GM19467 (cell line): ENCODE data around the gene NFS1.
"Not testable (repeated sequence)": the region's sequence is repeated elsewhere in the genome, so short reads cannot be mapped to it uniquely, and the experiment has no call there.

Source experiments
- ATAC-seq: cut with Tn5 transposase; IDR thresholded peaks from one replicate; pipeline ENCODE4 v1.9.1; 2021; ENCODE audit warnings: mild to moderate bottlenecking, moderate library complexity; ENCODE audit not compliant: unreplicated experiment

NFS1 gene

DNA sequence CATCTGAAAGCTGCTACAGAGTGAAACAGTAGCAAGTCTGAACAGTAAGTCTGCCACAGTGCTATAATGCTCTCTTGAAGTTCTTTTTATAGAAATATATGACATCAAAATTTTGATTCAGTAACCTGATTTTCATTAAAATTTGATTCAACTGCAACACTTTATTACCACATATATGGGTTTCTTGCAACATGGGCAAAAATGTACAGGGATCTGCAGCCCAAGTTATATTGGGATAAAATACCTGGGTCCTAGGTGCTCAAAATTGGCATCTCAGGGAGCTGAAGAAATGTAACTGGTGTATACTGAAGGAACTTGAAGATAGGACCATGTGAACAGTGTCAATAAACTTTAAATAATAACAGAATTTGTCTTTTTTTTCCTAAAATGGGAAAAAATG lies 10.9 kb upstream of the NFS1 start:
- ATAC-seq: no peak

DNA sequence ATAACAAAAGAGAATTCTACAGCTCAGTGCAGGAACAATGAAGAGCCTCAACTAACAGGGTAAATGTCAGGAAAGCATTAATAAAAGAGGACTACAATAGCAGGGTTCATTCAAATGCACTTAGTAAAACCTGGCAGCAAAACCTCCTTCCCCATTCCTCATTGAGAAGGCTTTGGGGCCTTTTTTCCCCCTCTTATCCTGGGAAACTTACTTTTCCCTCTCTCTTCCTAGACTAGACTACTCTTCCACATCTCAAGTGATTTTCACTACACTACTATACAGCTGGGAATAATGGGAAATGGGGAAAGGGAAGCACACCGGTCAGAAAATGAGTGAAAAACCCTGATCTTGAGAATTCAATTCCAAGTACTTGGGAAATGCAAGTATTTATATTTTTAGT lies 10.1 kb upstream of the NFS1 start:
- no peak for ATAC-seq

DNA sequence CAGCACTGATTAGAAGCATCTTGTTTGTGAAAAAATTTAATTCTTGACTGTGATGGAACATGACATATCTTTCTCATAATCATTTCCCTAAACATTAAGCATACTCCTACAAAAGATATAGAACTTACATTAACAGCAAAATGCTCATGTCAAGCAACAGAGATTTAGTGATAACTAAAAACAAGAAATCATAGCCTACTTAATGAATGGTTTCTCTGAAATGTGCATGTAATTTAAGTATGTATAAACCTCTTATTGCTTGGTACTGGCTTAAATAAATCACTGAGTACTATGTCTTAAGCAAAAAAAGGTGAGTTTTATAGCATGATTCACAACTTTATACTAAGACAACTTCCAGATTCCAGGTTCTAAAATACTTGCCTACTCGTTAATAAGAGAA lies 9.3 kb upstream of the NFS1 start:
- ATAC-seq: no peak

DNA sequence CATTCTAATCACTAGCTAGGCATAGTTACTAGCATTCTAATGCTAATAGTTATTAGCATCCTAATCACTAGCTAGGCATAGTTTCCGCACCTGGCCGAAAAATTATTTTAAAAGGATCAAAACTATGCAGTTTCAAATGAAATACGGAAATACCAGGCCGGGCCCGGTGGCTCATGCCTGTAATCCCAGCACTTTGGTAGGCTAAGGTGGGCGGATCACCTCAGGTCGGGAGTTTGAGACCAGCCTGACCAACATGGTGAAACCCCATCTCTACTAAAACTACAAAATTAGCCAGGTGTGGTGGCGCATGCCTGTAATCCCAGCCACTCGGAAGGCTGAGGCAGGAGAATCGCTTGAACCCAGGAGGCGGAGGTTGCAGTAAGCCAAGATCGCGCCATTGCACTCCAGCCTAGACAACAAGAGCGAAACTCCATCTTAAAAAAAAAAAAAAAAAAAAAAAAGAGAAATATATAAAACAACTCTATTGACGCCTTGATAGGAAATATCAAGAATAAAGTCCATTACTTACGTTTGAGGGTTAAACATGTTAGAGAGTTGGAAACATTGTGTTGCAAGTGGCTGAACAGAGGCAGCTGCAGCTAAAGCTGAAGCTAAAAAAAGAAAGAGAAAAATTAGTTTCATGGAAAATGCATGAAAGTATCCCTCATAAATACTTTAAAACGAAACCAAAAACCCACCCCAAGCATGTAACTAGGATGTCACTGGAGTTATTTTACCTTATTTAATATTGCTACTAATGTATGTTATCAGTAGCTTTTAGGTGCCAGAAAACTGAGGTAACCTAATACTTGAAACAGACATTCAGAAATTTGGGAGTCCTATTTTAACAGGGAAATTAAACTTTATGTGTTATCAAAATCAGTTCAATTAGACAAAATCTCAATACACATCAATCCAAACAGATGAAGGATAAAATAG lies 7.7 kb upstream of the NFS1 start:
- not testable (repeated sequence) for ATAC-seq

DNA sequence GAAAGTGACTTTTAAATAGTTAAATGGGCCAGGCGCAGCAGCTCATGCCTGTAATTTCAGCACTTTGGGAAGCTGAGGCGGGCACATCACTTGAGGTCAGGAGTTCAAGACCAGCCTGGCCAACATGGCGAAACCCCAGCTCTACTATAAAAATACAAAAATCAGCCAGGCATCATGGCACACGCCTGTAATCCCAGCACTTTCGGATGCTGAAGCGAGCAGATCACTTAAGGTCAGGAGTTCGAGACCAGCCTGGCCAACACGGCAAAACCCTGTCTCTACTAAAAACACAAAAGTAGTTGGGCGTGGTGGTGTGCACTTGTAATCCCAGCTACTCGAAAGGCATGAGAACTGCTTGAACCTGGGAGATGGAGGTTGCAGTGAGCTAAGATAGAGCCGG lies 6.7 kb upstream of the NFS1 start:
- ATAC-seq: not testable (repeated sequence)

DNA sequence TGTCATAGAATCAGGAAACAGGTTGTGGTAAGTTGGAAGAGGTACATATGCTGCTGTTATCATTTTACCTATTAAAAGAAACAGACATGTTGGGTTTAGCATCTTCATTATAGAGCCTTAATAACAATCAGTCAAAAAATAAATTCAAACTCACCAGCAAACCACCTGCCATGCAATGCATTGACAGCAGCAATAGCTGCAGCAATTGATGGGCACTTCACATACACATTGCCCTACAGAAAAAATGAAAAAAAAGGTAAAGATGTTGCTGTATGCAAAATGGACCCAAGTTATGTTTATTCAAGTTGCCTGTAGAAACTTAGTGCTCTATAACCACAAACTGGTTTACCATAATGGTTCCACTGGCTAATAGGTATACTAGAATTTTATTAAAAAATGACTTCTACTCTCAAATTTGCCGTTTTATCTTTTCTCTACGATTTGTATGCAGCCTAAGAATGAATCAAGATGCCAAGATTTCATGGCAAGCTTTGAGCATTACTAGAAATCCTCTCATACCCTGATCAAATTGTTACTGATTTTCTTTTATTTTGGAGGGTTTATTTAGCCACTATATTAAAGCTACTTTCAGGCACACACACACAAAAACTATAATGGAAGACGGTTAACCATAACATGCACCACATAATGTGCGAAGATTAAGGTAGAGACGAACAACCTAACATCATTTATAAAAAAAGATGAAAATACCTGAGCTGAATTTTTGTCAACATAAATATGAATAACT lies 5.5 kb upstream of the NFS1 start:
- no peak for ATAC-seq

DNA sequence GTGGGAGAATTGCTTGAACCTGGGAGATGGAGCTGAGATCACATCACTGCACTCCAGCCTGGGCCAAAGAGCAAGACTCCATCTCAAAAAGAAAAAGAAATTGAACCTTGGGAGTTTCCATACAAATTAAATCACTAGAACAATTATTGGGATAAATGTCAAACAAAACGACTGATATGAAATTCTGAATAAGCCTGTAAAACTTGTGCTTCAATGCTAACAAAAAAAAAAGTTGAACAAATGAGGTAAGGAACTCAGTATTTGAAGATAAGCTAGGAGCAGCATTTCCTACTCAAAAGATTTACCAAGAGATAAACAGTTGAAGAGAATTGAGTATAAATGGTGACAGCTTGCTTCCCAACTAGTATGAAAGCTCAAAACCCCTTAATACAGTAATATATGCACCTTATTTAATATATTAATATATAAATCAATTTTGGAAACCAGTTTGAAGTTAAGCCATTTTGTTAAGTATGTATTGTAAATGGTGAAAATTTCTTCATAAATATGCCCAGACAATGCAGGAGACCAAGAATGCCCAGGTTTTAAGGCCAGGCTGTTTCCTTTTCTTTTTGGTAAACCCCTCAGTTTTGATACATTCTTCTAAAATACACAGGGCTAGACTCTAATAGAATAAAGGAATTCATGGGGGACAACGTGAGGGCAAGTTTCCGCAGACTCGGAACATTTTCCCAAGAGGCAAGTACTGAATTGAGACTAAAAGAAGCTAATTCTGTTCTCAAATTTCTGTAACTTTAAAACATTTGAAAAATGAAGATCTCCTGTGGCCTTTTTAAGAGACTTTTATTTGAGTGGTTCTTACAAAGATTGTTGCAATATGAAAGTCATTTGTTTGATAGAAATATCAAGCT lies 3.9 kb upstream of the NFS1 start:
- ATAC-seq: no peak

DNA sequence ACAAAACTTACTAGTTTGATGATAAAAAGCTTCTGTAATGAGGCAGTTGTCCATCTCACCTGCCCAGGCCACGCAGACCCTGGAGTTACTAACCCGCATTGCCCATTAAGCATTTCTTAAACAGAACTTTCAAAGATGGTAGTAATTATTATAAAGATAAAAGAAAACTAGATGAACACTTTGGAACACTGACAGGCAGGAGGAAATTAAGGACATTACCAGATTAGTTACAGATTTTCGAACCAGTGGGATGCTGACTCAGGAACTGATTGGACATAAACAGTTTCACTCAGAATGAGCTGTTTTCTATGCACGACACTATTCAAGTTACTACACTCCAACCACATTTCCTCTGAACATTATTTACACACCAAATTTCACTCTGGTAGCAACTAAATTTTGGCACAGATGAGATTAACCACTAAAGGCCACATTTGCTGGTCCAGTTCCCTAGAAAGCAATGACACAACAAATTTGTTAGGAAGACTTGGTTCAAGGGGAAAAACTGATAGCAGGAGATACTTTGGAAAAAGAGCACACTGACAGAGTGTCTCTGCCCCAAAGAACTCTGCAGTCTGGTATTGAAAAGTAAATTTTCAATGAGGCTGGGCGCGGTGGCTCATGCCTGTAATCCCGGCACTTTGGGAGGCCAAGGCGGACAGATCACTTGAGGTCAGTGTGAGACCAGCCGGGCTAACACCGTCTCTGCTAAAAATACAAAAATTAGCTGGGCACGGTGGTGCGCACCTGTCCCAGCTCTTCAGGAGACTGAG lies 3.1 kb upstream of the NFS1 start:
- no peak for ATAC-seq

DNA sequence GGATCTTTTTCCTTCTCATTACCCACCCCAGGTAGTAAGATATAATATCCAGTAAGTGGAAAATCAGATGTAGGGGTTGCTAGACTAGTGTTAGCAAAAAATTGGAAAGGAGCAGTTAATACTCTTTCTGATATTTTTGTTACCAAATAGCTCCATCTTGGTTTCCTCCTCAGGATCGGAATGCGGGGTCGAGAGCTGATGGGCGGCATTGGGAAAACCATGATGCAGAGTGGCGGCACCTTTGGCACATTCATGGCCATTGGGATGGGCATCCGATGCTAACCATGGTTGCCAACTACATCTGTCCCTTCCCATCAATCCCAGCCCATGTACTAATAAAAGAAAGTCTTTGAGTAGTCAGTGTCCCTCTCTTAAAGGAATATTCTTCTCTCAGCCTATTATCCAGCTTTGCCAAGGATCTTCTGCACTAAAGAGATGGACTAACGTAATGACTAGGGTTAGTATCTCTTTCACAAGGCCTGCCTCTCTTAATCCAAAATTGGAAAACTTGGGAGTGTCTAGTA lies 1.5 kb upstream of the NFS1 start:
- no peak for ATAC-seq

DNA sequence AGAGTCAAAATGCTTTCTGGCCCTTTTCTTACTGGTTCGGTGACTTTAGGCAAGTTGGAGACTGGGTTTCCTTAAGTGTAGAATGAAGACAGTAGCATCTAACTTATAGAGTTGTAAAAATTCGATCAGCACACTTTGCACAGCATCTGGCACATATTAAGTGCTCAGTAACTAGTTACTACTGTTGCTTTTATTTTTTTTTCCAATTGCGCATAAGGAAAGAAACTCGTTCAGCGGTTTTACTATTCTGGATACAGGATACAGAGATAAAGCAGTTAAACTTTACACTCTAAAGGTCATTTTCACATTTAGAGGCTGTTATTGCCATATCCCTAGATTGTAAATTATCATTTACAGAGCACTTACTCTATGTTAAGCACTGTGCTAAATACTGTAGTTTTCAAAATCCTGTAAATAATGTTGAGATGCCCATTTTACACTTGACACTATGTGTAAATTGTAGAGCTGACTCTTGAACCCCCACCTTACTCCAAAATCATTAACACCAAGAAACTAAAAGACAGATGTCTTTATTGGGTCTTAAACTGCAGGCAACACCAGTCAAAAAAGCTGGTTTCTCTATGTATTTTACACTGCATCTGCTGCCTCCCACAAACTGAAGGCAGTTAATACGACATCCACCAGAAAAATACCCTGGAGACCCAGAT lies 939 bp upstream of the NFS1 start:
- no peak for ATAC-seq

DNA sequence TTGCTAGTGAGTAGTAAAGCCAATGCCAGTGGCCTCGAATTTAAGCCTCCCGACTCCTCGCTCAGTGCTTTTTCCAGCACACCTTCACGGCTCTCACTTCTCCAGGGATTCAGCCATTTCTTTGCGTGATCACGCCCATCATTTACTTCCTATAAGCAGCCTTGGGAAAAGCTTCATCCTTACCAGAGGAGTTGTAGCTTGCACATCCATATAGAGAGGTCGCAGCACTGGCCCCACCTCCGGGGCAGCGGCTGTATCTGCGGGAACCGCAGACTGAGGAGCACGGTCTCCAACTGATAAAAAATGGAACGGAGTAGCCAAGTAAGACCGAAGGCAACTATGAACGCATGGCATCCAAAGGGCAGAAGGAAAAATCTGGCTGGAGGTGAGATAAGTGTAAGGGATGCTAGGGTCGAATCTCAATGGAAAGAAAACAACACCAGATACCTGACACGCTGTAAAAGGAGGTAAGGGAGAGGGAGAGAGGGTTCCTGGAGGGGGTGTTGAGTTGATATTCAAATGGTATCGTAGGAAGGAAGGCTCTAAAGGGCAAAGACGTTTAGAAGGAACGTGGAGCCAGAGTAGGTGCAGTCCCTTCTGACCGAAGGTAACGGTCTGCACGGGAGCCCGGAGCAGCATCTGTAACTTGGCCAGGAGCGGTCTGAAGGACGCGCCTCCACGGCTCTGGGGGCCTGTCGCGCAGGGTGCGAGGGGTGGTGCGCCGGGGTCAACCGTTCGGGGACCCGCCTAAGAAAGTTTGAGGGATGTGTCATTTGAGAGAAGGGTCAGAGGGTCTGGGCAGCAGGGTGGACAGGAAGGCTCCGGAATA lies 640 bp downstream of the NFS1 start:
- peak; percentile 4 for ATAC-seq

DNA sequence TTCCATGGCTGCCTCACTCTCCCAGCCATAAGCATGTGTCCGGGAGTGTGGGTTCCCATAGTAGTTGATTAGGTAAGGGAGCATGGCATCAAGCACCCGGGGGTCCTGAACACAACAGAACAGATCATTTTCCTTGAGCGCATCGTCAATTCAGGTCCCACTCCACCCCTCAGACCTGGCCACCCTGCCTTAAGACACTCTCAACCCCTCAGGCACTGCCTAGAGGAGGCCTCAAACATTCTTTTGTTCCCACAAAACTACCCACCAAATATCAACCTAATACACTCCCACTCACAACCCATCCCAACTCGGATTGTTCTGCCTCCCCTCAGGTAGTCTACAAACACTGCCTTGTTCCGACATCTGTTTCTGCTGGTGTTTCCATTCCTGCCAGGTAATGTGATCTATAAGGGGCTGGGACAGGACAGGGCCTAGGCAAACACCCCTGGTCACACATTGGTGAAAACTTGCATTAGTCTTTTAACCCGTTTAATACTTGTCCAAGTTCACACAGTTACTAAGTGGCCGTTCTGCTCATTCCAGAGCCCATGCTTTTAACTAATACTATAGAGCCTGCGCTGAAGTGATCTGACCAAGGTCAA lies 1.4 kb downstream of the NFS1 start:
- no peak for ATAC-seq

DNA sequence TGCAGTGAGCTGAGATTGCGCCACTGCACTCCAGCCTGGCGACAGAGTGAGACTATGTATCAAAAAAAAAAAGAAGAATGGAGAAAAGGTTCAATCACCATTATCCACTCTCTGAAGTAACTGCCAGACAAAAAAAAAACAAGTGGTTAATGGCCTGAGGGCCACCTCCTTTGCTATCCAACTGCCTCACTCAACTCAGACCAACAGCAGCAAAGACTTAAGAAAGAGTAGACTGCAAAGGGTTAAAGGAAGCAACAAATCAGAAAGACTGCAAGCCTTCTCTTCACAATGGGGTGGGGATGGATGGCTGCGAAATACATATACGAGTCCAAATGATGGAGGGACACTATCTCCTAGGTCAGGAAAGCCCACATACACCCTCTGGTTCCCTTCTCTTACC lies 3.2 kb downstream of the NFS1 start:
- ATAC-seq: no peak

DNA sequence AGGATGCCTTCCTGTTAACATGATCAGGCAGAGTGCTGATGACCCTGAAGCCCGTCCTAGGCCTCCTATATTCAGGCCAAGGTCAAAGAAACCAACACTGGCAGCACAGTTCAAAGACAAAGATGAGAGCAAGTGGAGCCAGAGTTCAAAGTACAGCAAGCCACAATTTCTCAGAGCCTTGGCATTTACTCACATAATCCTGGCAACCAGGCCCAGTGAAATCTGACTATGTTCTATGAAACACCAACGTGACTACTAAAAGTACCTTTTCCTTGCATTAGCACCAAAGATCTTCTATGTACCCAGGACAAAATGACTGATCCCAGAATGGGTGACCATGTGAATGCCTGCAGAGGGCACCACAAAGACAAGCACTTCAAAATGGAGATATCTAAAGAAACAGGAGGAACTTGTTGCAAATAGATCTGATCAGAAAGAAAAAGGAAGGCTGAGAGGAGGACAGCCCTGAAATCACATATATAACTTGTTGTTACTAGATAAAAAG lies 3.9 kb downstream of the NFS1 start:
- no peak for ATAC-seq

DNA sequence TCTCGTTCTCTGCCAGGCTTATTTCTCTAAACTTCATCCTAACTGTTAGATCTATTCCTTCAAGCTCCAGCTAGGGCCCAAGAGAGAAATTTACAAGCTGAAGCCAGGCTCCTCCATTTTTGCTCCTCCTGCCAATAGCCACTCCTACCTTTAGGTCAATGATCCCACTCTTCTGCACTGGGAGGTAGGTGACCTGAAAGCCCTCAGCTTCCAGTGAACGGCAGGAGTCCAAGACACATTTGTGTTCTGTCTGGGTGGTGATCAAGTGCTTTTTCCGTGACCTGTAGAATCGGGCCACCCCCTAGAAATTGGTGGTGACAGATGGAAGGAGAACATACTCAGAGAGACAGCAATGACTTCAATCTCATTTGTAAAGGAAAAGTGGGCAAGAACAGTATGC lies 8.9 kb downstream of the NFS1 start:
- no peak for ATAC-seq

DNA sequence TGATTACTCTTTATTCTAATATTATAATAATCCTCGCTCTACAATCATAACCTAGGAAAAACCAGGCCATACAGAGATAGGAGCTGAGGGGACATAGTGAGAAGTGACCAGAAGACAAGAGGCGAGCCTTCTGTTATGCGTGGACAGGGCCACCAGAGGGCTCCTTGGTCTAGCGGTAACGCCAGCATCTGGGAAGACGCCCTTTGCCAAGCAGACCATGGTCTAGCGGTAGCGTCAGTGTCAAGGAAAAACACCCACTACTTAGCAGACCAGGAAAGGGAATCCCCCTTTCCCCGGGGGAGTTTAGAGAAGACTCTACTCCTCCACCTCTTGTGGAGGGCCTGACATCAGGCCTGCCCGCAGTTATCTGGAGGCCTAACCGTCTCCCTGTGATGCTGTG lies 12.3 kb downstream of the NFS1 start:
- not testable (repeated sequence) for ATAC-seq

DNA sequence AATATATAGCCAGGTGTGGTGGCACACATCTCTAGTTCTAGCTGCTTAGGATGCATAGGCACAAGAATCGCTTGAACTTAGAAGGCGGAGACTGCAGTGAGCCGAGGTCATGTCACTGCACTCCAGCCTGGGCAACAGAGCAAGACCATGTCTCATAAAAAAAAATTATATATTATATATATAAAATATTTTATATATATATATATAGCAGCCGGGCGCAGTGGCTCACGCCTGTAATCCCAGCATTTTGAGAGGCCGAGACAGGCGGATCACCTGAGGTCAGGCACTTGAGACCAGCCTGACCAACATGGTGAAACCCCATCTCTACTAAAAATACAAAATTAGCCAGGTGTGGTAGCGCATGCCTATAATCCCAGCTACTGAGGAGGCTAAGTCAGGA lies 13.8 kb downstream of the NFS1 start:
- not testable (repeated sequence) for ATAC-seq

DNA sequence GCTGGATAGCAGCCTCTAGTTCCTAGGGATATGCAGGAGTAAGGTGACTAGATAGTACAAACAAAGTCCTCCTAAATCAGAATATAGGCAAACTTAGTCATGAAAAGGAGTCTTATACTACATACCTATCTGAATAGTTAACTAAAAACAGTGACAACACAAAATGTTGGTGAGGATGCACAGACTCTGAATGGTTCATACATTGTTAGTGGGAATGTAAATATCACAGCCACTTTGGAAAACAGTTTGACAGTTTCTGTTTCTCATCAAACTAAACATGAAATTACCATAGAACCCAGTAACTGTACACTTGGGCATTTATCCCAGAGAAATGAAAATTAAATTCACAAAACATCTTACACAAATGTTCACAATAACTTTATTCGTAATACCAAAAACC lies 17.2 kb downstream of the NFS1 start:
- no peak for ATAC-seq
